Neural progenitor cell (in vitro differentiated cells): Measurements from ENCODE around the gene SMAD7.

Experiments used
- CTCF ChIP-seq: fragments of 200-600 bp; sonication (generic); IDR thresholded peaks from 2 replicates; pipeline ENCODE4 v1.5.1; 2017; ENCODE audit warnings: antibody characterized with exemption, mild to moderate bottlenecking
- EZH2 ChIP-seq: fragments of 200-600 bp; sonication (generic); IDR thresholded peaks from 2 replicates; pipeline ENCODE4 v1.6.1; 2017; ENCODE audit warnings: antibody characterized with exemption, mild to moderate bottlenecking, moderate library complexity
- EZH2phosphoT487 ChIP-seq: fragments of 200-600 bp; sonication (generic); IDR thresholded peaks from 2 replicates; pipeline ENCODE4 v1.6.1; 2017; ENCODE audit warnings: antibody characterized with exemption

- TF ChIP-seq CTCF: no peak
- no peak for TF ChIP-seq EZH2
- no peak for TF ChIP-seq EZH2phosphoT487
Observed at GRCh38 chr18:48962994-48963561, 12.3 kb upstream of the SMAD7 start.
